OCI-LY3 (cell line): ENCODE results near the gene DHX9.

ENCODE experiments used
- H2AFZ ChIP-seq: fragments of 200-600, 300-600 bp; shearing (Covaris generic); 2 replicates; pipeline ENCODE4 v1.6.0; 2014; ENCODE audit warnings: antibody characterized with exemption, low read depth, low read length
- H3K27ac ChIP-seq: fragments of 200-600, 300-600 bp; sonication (generic); 2 replicates; pipeline ENCODE4 v1.5.1; 2014; ENCODE audit warnings: mild to moderate bottlenecking, low read length, moderate library complexity, mixed read lengths
- H3K27me3 ChIP-seq: fragments of 200-600, 300-600 bp; sonication (generic); 2 replicates; pipeline ENCODE4 v1.6.1; 2014; ENCODE audit warnings: low read depth, low read length, mixed read lengths
- H3K36me3 ChIP-seq: fragments of 200-600, 300-600 bp; sonication (generic); replicated peaks from 2 replicates; pipeline ENCODE3; 2014; ENCODE audit warnings: low read depth, low read length, mixed read lengths
- H3K4me1 ChIP-seq: fragments of 300-600, 200-600 bp; sonication (generic); 2 replicates; pipeline ENCODE4 v1.6.1; 2014; ENCODE audit warnings: low read length, mixed read lengths
- H3K4me2 ChIP-seq: fragments of 200-600, 300-600 bp; sonication (generic); 2 replicates; pipeline ENCODE4 v1.6.1; 2014; ENCODE audit warnings: low read length, mixed read lengths
- H3K4me3 ChIP-seq: fragments of 300-600, 200-600 bp; sonication (generic); 2 replicates; pipeline ENCODE4 v1.5.1; 2014; ENCODE audit warnings: antibody characterized with exemption, mild to moderate bottlenecking, low read length, moderate library complexity
- H3K79me2 ChIP-seq: fragments of 300-600, 200-600 bp; shearing (Covaris generic); 2 replicates; pipeline ENCODE4 v1.6.1; 2014; ENCODE audit warnings: mild to moderate bottlenecking, low read length, mixed read lengths
- H3K9ac ChIP-seq: fragments of 300-600, 200-600 bp; shearing (Covaris generic); 2 replicates; pipeline ENCODE4 v1.6.0; 2014; ENCODE audit warnings: mild to moderate bottlenecking, low read length, moderate library complexity
- H3K9me3 ChIP-seq: fragments of 200-600, 300-600 bp; shearing (Covaris generic); 2 replicates; pipeline ENCODE4 v1.6.1; 2014; ENCODE audit warnings: low read length, mixed read lengths; ENCODE audit not compliant: insufficient read depth
- H4K20me1 ChIP-seq: fragments of 200-600, 300-600 bp; sonication (generic); 2 replicates; pipeline ENCODE4 v1.6.1; 2016; ENCODE audit warnings: low read length, mixed read lengths; ENCODE audit not compliant: insufficient read depth
- CTCF ChIP-seq: fragments of 200-600, 300-600 bp; sonication (generic); IDR thresholded peaks from 2 replicates; pipeline ENCODE4 v1.5.1; 2014; ENCODE audit warnings: antibody characterized with exemption, low read length, low read depth
- EZH2phosphoT487 ChIP-seq: fragments of 200-600 bp; shearing (Covaris generic); IDR thresholded peaks from 2 replicates; pipeline ENCODE4 v1.6.1; 2018; ENCODE audit warnings: antibody characterized with exemption, mixed run types, low read depth

Gene DHX9

GRCh38 chr1:182885591-182885990 lies 46.4 kb downstream of the DHX9 start:
- H3K9ac ChIP-seq: no peak overlapping the region
- no peak overlapping the region for H2AFZ ChIP-seq
- H3K4me2 ChIP-seq: no peak overlapping the region
- no peaks in the 10 kb centered on the region for H3K4me1 ChIP-seq
- no peak for TF ChIP-seq CTCF
- no peak for TF ChIP-seq EZH2phosphoT487
- H3K27me3 ChIP-seq: no peaks in the 10 kb centered on the region
- peaks cover 20% of the 10 kb centered on the region for H3K79me2 ChIP-seq
- no peak overlapping the region for H3K4me3 ChIP-seq
- H3K27ac ChIP-seq: no peak overlapping the region
- H3K9me3 ChIP-seq: no peaks in the 10 kb centered on the region
- H3K36me3 ChIP-seq: peaks cover 87% of the 10 kb centered on the region
- H4K20me1 ChIP-seq: peaks cover 47% of the 10 kb centered on the region

- Histone ChIP-seq H3K4me1 (no peaks in the 10 kb centered on the region), H3K27me3 (no peaks in the 10 kb centered on the region), H4K20me1 (peaks cover 43% of the 10 kb centered on the region), H3K4me2 (no peak overlapping the region), H3K27ac (no peak overlapping the region), H3K36me3 (peaks cover 78% of the 10 kb centered on the region), H3K9me3 (no peaks in the 10 kb centered on the region), H3K4me3 (no peak overlapping the region), H2AFZ (no peak overlapping the region), H3K79me2 (peaks cover 12% of the 10 kb centered on the region), H3K9ac (no peak overlapping the region)
- no peak for TF ChIP-seq CTCF
- TF ChIP-seq EZH2phosphoT487: no peak
Measured at GRCh38 chr1:182886985-182887384, 47.8 kb downstream of the DHX9 start.

DNA sequence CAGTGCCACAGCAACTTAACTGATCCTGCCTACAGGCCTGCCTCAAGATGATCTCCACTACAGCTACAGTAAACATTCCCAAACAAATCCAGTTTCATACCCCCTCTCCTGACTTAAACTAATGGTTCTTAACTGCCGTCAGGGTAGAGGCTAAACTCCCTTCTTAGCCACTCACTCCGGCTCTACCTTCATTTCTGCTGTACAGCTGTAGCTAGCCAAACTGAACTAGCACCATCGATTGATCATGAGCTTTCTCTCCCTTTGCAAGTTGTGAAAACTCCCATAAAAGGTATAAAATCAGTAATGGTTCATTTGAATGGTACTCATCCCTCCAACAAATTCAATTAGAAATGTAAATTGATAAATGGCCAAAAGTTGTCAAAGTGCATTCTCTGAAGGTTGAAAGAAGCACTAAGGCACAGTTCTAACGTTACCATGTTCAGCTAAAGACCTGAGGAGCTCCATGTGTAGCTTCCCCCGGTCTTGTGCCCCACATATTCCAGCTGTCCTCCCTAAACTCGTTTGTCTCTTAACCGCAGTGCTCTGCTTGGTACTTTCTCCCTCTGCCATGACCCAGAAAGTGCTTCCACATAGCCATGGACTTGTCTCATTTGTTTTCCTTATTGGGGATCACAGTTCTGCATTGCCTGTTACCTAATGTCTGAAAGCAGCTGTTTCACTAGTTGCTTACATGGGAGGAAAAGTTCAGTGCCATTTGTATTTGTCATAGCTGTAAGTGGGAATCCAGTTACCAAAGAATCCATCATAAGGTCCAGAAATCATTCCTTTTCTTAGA lies 49.8 kb downstream of the DHX9 start:
- Histone ChIP-seq H3K36me3 (peaks cover 62% of the 10 kb centered on the region), H2AFZ (no peak overlapping the region), H3K9ac (no peak overlapping the region), H3K27me3 (no peaks in the 10 kb centered on the region), H3K4me3 (no peak overlapping the region), H3K4me1 (no peaks in the 10 kb centered on the region), H4K20me1 (peaks cover 40% of the 10 kb centered on the region), H3K27ac (no peak overlapping the region), H3K9me3 (no peaks in the 10 kb centered on the region), H3K79me2 (peaks cover 9% of the 10 kb centered on the region; the same call in 1 of the 2 replicates), H3K4me2 (no peak overlapping the region)
- TF ChIP-seq CTCF: no peak
- TF ChIP-seq EZH2phosphoT487: no peak

- no peak overlapping the region for H2AFZ ChIP-seq
- no peak overlapping the region for H3K4me2 ChIP-seq
- H4K20me1 ChIP-seq: peaks cover 34% of the 10 kb centered on the region
- H3K27me3 ChIP-seq: no peaks in the 10 kb centered on the region
- 0 out of 2 replicates have a peak, but pooled peaks cover 5% of the 10 kb centered on the region for H3K79me2 ChIP-seq
- H3K4me1 ChIP-seq: no peaks in the 10 kb centered on the region
- TF ChIP-seq EZH2phosphoT487 (no peak), CTCF (no peak)
- no peak overlapping the region for H3K4me3 ChIP-seq
- no peaks in the 10 kb centered on the region for H3K9me3 ChIP-seq
- H3K36me3 ChIP-seq: peaks cover 54% of the 10 kb centered on the region
- H3K9ac ChIP-seq: no peak overlapping the region
- no peak overlapping the region for H3K27ac ChIP-seq
Measured at GRCh38 chr1:182889997-182890396, 50.9 kb downstream of the DHX9 start.
